ENCODE data around the gene CAPN15.

CAPN15 gene

DNA sequence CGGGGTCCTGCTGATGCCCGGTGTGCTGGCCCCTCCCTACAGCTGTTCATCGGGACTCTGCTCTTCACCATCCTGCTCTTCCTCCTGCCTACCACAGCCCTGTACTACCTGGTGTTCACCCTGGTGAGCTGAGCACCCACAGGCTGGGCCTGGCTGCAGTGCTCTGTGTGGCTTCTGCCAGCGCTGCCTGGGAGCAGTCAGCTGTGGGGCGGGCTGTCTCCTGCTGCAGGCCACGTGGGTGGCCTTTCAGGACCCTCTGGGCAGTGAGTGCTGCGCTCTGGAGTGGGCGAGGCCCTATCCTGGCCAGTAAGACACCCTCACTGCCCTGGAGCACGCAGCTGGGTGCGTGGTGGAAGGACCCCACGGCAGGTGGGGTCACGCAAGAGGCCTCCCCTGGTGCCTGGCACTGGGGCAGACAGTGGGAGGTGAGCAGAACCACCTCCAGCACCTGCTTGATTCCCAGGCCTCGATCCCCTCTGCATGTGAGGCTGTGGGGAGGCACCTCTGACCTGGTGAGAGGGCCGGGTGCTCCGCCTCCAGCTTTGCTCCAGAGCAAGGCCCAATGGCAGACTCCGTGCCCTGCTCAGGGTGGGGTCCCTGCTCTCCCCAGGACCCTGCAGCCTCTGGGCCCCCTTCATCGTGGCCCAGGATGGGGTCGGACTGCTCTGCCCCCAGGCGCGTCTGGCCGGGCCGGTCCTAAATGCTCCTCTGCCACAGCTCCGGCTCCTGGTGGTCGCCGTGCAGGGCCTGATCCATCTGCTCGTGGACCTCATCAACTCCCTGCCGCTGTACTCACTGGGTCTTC, 52.8 kb downstream of the CAPN15 start:
- no peak for DNase-seq

DNA sequence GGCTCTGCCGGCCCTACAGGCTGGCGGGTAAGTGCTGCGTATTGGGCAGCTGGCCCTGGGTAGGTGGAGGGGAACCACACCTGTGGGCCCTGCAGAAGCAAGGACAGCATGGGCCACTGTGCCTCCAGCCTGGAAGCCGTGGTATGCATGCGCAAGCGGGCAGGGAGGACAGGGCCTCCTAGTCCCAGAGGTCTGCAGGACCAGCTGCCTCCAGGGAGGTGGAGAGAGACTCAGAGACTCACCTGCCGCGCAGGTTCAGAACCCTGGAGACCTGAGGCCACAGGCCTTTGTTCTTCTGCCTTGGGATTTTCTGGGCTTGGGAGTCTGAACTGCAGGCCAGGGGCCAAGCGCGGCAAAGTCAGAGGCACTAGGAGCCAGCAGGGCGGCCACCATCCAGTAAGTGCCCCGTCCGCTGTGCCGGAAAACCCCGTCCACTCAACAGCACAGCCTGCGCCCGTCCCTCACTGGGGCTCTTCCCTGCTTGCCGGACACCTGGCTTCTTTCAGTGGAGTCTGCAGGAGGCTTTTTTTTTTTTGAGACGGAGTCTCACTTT, 53.5 kb downstream of the CAPN15 start:
- no peak for DNase-seq

DNA sequence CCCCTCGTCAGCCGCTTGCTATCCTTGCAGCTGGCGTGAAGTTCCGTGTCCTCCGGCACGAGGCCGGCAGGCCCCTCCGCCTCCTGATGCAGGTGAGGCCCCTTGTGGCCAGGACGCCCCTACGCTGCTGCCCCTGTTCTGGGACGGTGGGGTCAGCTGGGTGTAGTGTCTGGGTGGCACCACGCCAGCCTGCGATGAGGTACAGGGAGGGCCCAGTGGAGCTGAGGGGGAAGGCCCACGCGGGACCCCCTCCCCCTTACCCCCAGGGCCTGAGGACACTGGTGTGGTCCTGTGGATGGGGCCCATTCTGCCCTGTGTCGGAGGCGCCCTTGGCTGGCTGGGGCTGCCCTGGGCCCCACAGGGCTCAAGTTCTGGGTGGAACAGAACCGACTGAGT, 54.7 kb downstream of the CAPN15 start:
- no peak for DNase-seq

DNA sequence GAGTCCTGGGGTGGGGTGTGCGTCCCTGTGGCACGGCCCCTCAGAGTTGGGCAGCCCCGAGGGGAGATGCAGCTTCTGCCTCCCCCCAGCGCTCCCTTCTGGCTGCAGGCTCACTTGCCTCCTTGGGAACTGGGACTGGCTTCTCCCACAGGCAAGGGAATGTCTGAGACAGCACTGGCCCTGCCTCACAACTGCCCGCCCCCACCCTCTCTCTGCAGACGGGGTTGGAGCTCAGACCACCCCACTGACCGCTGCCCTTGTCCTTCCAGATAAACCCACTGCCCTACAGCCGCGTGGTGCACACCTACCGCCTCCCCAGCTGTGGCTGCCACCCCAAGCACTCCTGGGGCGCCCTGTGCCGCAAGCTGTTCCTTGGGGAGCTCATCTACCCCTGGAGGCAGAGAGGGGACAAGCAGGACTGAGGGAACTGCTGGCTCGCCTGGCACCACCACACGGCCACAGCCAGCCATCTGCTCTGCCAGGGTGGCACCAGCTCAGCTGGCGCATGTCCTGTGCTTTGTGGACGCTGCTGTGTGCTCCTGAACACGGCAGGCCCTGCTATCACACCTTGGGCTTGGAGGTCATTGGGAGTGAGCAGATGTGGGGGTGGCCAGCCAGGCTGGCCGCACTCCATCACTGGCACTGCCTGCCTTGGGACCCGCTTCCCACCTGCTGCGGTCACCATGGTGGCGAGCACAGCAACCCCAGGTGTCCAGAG, 55.3 kb downstream of the CAPN15 start:
- no peak for DNase-seq

DNA sequence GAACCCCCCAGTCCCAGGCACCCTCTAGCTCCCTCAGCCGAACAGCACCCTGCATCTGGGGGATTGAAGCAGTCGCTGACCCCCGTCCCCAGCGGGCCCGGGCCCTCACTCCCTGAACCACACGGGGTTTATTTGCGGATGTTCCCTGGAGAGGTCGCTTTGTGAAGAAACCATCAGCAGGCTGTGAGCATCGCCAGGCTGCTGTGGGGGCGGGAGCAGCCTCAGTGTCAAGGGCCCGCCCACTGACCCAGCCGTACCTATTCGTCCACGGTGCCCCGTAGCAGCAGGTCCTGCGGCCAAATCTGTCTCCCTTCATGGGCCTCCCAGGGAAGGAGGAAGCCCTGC, 55.9 kb downstream of the CAPN15 start:
- no peak for DNase-seq

DNA sequence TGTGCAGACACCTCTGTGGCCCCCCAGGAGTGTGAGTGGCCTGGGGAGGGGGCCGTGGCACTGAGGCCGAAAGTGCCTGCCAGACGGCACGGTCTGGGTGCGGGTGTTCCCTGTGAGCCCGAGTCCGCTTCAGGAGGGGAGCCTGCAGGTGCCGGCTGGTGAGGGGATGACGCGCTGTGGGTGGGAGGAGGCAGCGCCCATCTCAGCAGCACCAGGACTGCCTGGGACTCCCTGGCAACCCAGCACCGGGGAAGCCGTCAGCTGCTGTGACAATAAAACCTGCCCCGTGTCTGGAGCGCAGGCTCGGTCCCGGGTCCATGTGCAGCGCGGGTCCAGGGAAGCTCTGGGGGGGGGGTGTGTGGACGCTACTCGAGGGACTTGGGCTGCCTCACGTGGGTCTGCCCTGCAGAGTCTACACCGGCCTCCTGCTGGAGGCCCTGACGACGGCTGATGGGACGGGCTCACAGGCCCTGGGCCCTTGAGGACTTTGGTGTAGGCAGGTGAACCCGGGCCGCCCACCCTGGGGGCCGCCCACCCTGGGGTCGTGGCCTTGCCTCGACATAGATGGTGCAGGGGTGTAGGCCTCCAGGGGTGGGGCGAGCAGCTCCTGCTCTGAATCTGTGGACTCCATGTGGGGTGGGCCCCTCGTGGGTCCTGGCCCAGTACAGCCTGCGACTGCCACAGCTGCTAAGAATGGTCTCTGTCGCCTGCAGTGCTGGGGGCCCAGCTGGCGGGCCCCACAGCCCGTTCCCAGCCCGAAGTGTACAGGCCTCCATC, 56.5 kb downstream of the CAPN15 start:
- no peak for DNase-seq

DNA sequence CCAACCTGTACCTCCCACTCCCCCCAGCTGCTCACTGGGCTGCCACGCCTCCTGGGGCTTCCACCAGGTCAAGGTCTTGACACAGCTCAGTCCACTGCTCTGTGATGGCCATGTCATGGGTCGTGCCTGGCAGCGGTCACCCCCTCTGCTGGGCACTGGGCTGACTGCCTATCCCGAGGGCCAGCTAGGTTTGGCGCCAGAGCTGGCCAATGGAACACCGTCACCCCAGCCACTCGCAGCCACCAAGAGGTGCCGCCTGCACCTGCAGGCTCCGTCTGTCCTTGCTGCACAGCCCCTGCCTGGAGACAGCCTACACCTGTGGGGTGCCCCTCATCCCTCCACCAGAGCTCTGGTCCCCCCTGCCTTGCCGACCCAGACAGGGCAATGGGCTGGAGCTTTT, 57.8 kb downstream of the CAPN15 start:
- DNase-seq = no peak

DNA sequence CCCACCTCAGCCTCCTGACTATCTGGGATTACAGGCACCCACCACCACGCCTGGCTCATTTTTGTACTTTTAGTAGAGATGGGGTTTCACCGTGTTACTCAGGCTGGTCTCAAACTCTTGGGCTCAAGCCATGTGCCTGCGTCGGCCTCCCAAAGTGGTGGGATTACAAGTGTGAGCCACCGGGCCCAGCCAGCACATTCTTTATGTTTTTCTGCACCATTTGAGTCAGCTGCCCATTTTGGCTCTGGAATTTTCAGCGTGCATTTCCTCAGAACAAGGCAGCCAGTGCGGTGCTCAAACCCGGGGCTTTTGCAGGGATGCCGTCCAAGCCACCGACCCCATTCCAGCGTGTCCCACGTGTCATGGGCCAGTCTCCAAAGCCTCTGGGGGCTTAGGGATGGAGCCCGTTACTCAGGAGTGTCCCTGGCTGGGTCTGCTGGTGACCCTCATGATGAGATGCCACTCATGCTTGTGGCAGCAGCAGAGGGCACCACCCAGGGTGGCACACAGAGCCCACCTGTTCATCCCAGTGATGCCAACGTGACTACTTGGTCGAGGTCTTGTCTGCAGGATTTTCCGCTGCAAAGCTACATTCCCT, 58.6 kb downstream of the CAPN15 start:
- no peak for DNase-seq

DNA sequence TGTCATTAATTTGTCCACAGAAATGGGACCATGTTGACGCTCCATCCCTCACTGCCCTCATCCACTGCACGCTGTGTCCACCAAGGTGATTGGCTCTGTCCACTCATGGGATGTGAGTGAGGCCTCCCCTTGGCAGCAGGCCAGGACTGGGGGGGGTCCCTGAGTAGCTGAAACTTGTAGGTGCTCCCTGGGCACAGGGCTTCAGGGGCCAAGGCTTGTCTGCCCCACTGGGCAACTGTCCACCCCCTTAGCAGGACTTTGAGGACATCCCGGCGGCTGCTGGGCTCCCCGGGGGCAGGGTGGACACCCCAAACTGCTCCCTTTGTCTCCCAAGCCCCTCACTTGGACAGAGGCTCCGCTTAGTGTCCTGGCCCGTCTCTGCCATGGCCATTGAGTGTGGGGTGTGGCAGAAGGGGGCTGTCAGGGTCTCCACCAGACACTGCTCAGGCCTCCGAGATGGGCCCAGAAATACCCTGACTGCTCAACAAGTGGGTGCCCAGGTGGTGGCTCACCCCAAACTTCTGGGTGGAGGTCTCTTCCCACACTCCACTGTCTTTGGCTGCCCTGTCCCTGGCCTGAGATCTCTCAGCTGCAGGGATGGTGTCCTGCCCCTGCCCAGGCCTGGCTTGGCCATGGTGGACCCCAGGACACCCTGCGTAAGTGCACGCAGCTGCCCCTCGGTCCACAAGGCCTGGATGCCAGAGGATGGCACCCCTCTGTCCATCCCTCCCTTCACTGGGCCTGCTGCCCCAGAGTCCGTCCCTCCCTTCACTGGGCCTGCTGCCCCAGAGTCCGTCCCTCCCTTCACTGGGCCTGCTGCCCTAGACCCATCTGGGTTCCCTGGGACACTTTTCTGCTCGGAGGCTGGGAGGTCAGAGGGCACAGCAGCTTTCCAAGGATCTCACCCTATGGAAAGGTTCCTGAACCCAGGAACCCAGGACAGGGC, 59.4 kb downstream of the CAPN15 start:
- no peak for DNase-seq

DNA sequence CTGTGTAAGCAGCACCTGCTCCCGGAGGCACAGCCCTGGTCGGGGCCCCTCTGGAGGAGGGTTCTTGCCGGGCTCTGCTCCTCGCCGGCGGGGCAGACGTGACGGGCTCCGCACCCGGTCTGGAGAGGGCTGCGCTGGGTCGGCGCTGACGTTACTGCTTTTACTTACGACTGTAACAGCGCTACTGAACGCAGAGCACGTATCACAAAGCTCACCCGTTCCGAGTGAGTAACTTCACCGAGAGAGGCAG, 61.1 kb downstream of the CAPN15 start:
- DNase-seq = no peak

DNA sequence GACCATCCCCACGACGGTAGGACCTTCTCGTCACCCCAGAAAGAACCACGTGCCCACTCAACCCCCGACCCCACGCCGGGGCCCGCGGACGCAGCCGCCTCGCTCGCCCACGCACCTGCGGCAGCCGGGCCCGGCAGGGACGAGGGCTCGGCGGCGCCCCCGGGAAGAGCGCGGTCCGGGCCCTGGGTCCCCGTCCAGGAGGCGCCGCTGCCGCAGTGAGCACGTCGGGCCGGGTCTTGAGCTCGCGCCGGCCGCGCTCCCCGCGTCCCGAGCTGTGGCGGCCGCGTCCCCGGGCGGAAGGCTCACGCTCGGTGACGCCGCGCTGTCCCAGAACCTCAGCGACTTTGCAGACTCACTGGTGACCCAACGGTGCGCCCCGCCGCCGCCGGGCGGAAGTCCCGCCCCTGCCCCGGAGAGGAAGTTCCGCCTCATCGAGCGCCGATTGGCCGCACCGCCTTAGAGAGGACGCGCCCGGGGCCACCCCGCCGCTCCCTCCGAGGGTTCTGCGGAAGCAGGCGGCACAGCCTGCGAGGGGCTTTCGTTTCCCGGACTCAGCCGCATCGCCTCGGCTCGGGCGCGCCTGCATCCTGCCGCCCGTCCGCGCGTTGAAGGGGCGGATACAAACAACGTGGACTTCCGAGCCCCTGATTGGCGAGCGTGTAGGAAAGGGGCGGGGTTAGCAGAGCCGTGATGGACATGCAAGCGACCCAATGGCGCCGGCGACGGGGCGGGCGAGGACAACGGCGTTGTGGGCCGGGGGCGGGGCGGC, 61.6 kb downstream of the CAPN15 start:
- peak; percentile 77 for DNase-seq

DNA sequence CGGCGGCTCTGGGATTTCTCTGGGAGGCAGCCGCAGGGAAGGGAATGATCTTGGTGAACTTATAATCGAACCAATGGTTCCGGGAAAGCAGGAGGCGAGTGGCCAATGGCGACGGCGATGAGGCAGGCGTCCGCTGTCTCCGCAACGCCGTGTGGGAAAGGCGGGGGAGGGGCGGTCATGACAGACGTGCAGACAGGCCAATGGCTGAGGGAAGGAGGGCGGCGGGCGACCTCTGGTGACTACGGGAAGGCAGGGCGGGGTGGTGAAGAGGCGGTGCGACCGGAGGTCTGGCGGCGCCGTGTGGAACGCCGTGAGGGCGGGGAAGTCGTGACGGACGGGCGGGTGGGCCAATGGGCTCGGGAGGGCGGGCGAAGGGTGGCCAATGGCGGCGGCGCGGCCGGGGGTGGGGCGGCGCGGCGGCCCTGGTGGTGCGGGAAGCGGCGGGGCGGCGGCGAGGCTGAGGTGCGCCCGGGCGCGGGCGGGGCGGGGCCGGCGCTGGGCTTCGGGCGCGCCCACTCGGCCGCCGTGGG, 62.2 kb downstream of the CAPN15 start, which contains the start of gene RAB40C:
RAB40C (plus strand) TSS at position 409 of the 530 bp plus-strand sequence. CDS start 226 bp downstream, outside the sequence.
- peak; percentile 96 for DNase-seq

DNA sequence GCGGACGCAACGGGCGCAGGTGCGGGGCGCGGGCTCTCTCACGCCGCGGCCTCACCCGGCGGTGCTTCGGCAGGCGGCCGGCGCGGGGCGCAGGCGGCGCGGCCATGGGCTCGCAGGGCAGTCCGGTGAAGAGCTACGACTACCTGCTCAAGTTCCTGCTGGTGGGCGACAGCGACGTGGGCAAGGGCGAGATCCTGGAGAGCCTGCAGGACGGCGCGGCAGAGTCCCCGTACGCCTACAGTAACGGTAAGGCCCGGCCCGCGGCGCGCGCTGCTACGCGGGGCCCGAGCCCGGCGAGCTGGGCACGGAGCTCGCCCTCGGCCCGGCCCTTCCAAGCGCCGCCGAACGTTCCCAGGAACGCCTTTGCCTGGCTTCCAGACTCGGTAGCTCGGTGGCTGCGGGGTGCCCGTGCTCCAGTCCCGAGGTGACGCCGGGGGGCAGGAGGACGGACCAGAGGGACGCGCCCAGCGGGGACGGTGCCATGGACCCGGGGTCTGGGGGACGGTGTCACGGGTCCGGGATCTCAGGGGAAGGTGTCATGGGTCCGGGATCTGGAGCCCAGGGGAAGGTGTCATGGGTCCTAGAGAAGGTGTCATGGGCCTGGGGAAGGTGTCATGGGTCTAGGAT, 62.8 kb downstream of the CAPN15 start:
- DNase-seq = peak; percentile 31

DNA sequence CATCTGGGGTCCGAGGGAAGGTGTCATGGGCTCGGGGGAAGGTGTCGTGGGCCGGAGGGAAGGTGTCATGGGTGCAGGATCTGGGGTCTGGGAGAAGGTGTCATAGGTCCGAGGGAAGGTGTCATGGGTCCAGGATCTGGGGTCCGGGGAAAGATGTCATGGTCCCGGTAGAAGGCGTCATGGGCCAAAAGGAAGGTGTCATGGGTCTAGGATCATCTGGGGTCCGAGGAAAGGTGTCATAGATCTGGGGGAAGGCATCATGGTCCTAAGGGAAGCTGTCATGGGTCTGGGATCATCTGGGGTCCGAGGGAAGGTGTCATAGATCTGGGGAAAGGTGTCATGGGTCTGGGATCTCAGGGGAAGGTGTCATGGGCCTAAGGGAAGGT, 63.3 kb downstream of the CAPN15 start:
- DNase-seq = no peak

DNA sequence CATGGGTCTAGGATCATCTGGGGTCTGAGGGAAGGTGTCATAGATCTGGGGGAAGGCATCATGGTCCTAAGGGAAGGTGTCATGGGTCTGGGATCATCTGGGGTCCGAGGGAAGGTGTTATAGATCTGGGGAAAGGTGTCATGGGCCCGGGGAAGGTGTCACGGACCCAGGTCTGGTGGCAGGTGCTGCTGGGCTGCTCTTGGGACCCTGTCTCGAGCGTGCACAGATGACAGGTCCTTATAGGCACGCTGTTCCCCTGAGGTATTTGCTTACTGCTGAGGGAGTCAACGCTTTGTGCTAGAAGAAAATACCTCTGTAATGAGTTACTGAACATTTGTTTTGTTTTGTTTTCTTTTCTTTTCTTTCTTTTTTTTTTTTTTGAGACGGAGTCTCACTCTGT, 63.7 kb downstream of the CAPN15 start:
- DNase-seq = no peak

DNA sequence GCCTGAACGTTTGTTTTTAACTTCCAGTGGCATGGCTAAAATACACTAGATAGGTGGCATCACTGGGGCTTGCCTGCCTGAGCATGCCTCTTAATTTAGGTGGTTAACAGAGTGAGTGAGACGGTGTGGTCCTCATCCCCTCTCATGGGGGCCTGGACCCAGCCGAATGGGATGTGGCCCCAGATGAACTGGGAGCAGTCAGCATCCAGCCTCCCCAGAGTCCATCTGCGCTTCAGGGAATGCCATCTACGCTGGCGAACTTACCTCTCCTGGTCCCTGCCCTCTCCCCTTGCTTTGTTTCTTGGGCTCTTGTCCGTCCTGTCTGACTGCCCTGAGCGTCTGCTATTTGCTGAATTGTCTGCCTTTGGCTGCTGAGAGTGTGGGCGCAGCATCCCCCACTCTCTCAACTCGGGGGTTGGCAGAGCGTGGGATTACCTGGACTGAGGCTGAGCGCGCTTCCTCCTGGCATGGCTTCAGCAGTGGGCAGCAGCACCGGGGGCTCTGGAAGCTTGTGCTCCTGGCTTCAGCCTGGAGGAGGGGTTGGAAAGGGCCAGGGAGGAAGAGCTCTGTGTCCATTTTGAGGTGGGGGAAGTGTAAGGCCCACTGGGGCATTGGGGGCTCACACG, 64.5 kb downstream of the CAPN15 start:
- DNase-seq = no peak

DNA sequence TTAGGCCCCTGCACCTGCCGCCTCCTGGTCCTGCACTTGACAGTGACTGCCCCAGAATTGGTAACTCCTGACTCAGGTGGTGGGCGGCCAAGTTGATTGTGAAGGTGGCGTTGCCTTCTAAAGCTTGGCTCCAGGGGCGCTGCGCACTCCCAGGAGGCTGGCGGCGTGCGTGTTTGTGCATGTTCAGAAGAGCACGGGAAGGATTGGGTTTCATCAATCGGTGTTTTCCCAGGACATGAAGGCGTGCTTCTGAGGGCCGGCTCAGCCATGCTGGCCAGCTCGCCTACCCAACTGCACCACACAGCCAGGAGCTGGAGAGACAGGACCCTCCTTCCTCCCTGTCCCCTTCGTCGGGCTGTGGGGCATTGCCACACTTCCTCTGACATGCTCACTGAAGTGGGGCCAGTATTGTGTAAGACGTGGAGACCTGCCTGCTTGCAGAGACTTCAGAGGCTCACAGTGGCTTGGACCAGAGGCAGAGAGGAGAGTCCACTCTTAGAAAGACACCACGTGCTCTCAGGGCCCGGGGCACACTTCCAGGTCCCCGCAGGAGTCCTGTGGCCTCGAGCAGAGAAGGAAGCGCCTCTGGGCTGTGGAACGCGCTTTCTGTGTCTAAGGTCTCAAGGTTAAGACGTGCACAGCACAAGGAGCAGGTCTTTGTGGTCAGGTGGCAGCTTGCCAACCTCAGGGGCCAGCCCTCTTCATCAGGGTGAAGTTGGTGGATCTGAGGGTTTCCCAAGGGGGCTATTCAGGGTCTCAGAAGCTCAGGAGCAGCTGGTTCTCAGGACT, 65.2 kb downstream of the CAPN15 start:
- DNase-seq = no peak

DNA sequence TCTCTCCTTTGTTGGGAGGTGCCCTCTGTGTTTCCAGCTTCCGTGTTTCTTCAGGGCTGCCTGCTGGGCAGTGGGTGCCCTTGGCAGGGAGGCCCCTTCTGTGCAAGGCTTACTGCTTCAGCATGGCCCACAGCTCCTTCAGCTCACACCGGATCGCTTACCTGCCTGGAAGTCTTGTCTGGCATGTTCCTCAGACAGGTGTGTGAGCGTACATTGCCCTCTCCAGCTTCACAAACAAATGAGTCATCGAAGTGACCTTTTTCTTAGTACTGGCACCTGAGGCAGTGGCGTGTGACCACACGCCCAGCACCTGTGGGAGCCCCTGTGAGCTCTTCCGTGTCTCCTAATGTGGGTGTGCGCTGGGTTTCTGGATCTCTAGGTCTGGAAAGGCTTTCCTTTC, 65.9 kb downstream of the CAPN15 start:
- DNase-seq = no peak

DNA sequence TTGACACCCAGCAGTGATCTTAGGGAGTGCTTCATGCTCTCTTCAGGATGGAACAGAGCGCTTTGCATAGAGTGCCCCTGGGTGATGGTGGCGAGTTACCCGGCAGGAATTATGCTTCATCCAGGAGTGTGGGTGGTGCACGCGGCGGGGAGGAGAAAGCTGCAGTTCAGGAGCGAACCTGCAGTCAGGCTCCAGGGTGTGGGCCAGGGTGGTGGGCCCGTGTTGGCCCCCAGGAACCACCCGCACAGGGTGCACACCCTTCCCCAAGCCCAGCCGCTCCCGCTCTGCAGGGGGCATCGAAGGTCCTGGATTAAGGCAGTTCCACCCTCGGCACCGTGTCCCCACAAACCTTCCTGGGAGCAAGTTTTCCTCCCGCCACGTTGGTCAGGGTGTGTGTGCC, 66.3 kb downstream of the CAPN15 start:
- DNase-seq = no peak

Data from amniotic stem cell (primary cell).